Measurements from ENCODE around the gene CLDND1. TPM values are rescaled to one million over a fixed set of nuclear protein-coding genes. Genes with fewer than 3 reads are reported as not detected.

CLDND1 gene
- total RNA-seq, 4 donors from 2014 or later: 84.6 to 191 (median 139) TPM

DNA sequence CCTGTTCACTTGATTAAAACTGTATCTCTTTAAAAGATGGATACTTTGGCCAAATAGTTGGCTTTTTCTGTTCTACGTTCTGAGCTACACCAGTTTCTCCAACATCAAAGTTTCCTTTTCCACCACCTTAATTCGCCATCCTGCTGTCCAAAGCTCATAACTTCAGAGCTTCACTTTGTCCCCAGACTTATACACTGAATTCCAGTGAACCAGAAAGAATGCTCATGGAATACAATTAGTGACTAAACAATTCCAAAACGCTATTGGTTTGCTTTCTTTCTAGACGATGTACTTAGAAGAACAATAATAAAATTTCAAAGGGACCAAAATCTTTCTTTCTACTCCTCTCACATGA, 32.3 kb upstream of the CLDND1 start:
- Histone ChIP-seq H3K36me3 (no peaks in the 10 kb centered on the region), H3K9me3 (no peaks in the 10 kb centered on the region), H3K4me3 (no peak overlapping the region), H3K27ac (replicated peaks in 1 of 4) (no peak overlapping the region), H3K4me1 (no peaks in the 10 kb centered on the region), H3K27me3 (peaks cover 0 to 4% (median 0%) of the 10 kb centered on the region in 4 donors)
- 82% methylated on average over 4 of the region's 4 CpGs for WGBS
- TF ChIP-seq POLR2AphosphoS5 (IDR thresholded peaks at IDR 0.05): no peak
- no peak for TF ChIP-seq POLR2A (IDR thresholded peaks at IDR 0.05; ENCODE audit: low read depth)
- no peak for TF ChIP-seq EP300 (IDR thresholded peaks at IDR 0.05)
- TF ChIP-seq, protein P1, sequence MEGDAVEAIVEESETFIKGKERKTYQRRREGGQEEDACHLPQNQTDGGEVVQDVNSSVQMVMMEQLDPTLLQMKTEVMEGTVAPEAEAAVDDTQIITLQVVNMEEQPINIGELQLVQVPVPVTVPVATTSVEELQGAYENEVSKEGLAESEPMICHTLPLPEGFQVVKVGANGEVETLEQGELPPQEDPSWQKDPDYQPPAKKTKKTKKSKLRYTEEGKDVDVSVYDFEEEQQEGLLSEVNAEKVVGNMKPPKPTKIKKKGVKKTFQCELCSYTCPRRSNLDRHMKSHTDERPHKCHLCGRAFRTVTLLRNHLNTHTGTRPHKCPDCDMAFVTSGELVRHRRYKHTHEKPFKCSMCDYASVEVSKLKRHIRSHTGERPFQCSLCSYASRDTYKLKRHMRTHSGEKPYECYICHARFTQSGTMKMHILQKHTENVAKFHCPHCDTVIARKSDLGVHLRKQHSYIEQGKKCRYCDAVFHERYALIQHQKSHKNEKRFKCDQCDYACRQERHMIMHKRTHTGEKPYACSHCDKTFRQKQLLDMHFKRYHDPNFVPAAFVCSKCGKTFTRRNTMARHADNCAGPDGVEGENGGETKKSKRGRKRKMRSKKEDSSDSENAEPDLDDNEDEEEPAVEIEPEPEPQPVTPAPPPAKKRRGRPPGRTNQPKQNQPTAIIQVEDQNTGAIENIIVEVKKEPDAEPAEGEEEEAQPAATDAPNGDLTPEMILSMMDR (IDR thresholded peaks at IDR 0.05): no peak
- DNase-seq (ENCODE audit: extremely low spot score): no peak
- intact Hi-C loops (cut with DNase I): no loop called here

DNA sequence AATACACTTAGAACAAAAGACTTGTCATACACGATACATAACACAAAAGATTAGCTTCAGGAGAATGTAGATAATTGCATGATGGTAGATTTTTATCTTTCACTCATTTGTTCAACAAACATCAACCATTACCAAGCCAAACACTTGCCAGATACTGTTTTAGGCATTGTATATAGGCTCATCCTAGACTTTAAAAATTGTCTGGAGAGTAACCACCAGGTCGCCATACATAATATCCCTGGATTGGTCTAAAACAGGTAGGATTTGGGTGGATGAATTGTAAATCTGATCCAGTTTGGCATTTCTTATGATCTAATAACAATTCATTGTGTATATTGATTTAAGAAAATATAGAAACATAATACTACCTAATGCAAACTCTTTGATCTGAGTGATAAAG, 31.9 kb upstream of the CLDND1 start:
- H3K27me3 ChIP-seq: peaks cover 0 to 4% (median 0%) of the 10 kb centered on the region in 4 donors
- TF ChIP-seq POLR2AphosphoS5 (IDR thresholded peaks at IDR 0.05) (no peak), POLR2A (IDR thresholded peaks at IDR 0.05; ENCODE audit: low read depth) (no peak), EP300 (IDR thresholded peaks at IDR 0.05) (no peak)
- TF ChIP-seq, protein P1 (IDR thresholded peaks at IDR 0.05): no peak
- WGBS: 89% methylated on average over 2 of the region's 2 CpGs
- intact Hi-C loops (cut with DNase I): no loop called here
- no peak for DNase-seq (ENCODE audit: extremely low spot score)
- H3K36me3 ChIP-seq: no peaks in the 10 kb centered on the region
- no peak overlapping the region for H3K4me3 ChIP-seq
- H3K27ac ChIP-seq (replicated peaks in 1 of 4): no peak overlapping the region
- no peaks in the 10 kb centered on the region for H3K4me1 ChIP-seq
- no peaks in the 10 kb centered on the region for H3K9me3 ChIP-seq

DNA sequence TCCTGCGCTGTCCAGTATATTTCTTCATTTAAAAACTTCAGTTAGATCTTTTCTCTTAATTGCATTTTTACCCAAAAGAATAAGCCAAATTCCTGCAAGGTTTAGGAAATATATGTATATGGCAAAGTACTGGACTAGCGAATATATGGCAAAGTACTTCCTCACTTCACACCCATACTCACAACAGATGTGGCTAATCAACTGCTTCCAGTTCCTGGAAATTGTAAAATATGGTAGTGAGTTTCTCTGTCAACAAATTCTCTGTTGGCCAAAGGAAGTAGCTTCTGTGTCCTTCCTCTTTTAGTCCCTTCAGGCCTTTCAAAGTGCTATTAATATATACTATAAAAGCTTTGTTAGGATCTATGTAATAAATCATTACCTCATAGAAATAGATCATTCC, 31.1 kb upstream of the CLDND1 start:
- 77% methylated on average over 2 of the region's 2 CpGs for WGBS
- no peak for DNase-seq (ENCODE audit: extremely low spot score)
- no peak overlapping the region for H3K27ac ChIP-seq (replicated peaks in 1 of 4)
- H3K36me3 ChIP-seq: no peaks in the 10 kb centered on the region
- H3K4me1 ChIP-seq: no peaks in the 10 kb centered on the region
- no peaks in the 10 kb centered on the region for H3K9me3 ChIP-seq
- peaks cover 0 to 4% (median 0%) of the 10 kb centered on the region in 4 donors for H3K27me3 ChIP-seq
- H3K4me3 ChIP-seq: no peak overlapping the region
- TF ChIP-seq POLR2A (IDR thresholded peaks at IDR 0.05; ENCODE audit: low read depth) (no peak), POLR2AphosphoS5 (IDR thresholded peaks at IDR 0.05) (no peak), EP300 (IDR thresholded peaks at IDR 0.05) (no peak)
- TF ChIP-seq, protein P1 (IDR thresholded peaks at IDR 0.05): no peak
- intact Hi-C loops (cut with DNase I): no loop called here

DNA sequence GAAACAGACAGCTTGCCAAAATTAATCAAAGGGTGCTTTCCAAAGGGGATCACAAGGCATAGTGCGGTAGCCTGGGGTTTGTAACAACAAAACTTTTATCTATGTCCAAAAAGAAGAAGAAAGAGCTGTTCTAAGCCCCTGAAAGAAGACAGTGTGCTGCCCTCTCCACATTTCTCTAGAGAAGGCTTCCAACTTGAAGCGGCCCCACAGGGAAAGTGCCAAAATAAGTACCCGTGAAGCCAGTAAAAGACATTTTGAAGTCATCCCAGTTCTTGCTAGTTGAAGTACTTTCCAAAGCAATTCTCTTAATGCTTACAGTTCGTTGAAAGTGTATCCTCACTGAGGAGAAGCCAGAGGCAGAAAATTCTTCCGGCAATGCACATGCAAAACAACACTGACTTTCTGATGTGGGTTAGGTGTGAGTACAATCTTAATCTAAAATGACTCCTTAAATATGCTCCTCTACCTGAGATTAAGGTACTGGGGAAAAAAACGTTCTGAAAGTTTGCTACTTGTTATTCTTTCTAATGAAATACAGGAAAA, 30.4 kb upstream of the CLDND1 start:
- no peak overlapping the region for H3K4me3 ChIP-seq
- WGBS: 74% methylated on average over 6 of the region's 6 CpGs
- no peak for DNase-seq (ENCODE audit: extremely low spot score)
- intact Hi-C loops (cut with DNase I): no loop called here
- H3K27ac ChIP-seq (replicated peaks in 1 of 4): no peak overlapping the region
- no peaks in the 10 kb centered on the region for H3K4me1 ChIP-seq
- no peaks in the 10 kb centered on the region for H3K36me3 ChIP-seq
- H3K27me3 ChIP-seq: peaks cover 0 to 4% (median 0%) of the 10 kb centered on the region in 4 donors
- TF ChIP-seq, protein P1 (IDR thresholded peaks at IDR 0.05): no peak
- TF ChIP-seq POLR2A (IDR thresholded peaks at IDR 0.05; ENCODE audit: low read depth): no peak
- no peak for TF ChIP-seq POLR2AphosphoS5 (IDR thresholded peaks at IDR 0.05)
- TF ChIP-seq EP300 (IDR thresholded peaks at IDR 0.05): no peak
- no peaks in the 10 kb centered on the region for H3K9me3 ChIP-seq
